ENCODE data around the gene FBXL7.

Gene FBXL7

GRCh38 chr5:15772131-15772530, 272.2 kb downstream of the FBXL7 start:
- TF ChIP-seq CTCF (IDR thresholded peaks at IDR 0.05), result no peak

GRCh38 chr5:15774632-15775031, 274.7 kb downstream of the FBXL7 start:
- TF ChIP-seq CTCF (IDR thresholded peaks at IDR 0.05), result no peak

- TF ChIP-seq CTCF (IDR thresholded peaks at IDR 0.05), result no peak
These were observed 276.4 kb downstream of the FBXL7 start for GRCh38 chr5:15776346-15776745.

- TF ChIP-seq CTCF (IDR thresholded peaks at IDR 0.05), result no peak
These were observed 283.8 kb downstream of the FBXL7 start for GRCh38 chr5:15783734-15784133.

- TF ChIP-seq CTCF (IDR thresholded peaks at IDR 0.05), result no peak
These were observed 285.6 kb downstream of the FBXL7 start for GRCh38 chr5:15785531-15785981.

GRCh38 chr5:15786326-15786725, 286.3 kb downstream of the FBXL7 start:
- TF ChIP-seq CTCF (IDR thresholded peaks at IDR 0.05), result no peak

GRCh38 chr5:15786884-15787283, 286.9 kb downstream of the FBXL7 start:
- no peak for TF ChIP-seq CTCF (IDR thresholded peaks at IDR 0.05)

- TF ChIP-seq CTCF (IDR thresholded peaks at IDR 0.05), result no peak
These were observed 287.7 kb downstream of the FBXL7 start for GRCh38 chr5:15787681-15788080.
